Erythroblast (primary cell): ENCODE results near the gene TUT4.

Experiments
- DNase-seq, 2 experiments: peaks; one replicate each; lab custom pipeline; 2025; lab: John Stamatoyannopoulos, UW
- GATA1 ChIP-seq: IDR thresholded peaks from 2 replicates; pipeline ENCODE4 v1.6.1; 2011; ENCODE audit warnings: low read depth, mild to moderate bottlenecking, control low read depth, low read length, moderate library complexity
- POLR2A ChIP-seq: IDR thresholded peaks from 2 replicates; pipeline ENCODE4 v1.6.1; 2011; ENCODE audit warnings: mild to moderate bottlenecking, low read length

The TUT4 gene

GRCh38 chr1:52455686-52456085, 97.2 kb downstream of the TUT4 start:
- TF ChIP-seq POLR2A, result no peak
- no peak for TF ChIP-seq GATA1

GRCh38 chr1:52454779-52455178, 98.1 kb downstream of the TUT4 start:
- no peak for TF ChIP-seq POLR2A
- no peak for TF ChIP-seq GATA1
- no peak for DNase-seq

More at GRCh38 chr1:52455686-52456085, 97.2 kb downstream of the TUT4 start:
- no peak for DNase-seq

GRCh38 chr1:52454127-52454526, 98.8 kb downstream of the TUT4 start:
- DNase-seq, result no peak
- no peak for TF ChIP-seq GATA1
- TF ChIP-seq POLR2A, result no peak

- no peak for DNase-seq
- TF ChIP-seq POLR2A, result no peak
- no peak for TF ChIP-seq GATA1
Observed at GRCh38 chr1:52444463-52444862, 108.4 kb downstream of the TUT4 start.

- TF ChIP-seq GATA1 (no peak), POLR2A (no peak)
- no peak for DNase-seq
Observed at GRCh38 chr1:52439976-52440375, 112.9 kb downstream of the TUT4 start.

- TF ChIP-seq GATA1 (no peak), POLR2A (no peak)
- DNase-seq, result no peak
Observed at GRCh38 chr1:52436817-52437216, 116.1 kb downstream of the TUT4 start.

GRCh38 chr1:52435650-52436049, 117.2 kb downstream of the TUT4 start:
- TF ChIP-seq GATA1 (no peak), POLR2A (no peak)
- DNase-seq, result no peak

- DNase-seq, result peak in 1 of 2 experiments; percentile 4
- TF ChIP-seq POLR2A, result no peak
- TF ChIP-seq GATA1, result no peak
Observed at GRCh38 chr1:52435211-52435610, 117.7 kb downstream of the TUT4 start.

- TF ChIP-seq GATA1, result no peak
- TF ChIP-seq POLR2A, result no peak
- peak; percentile 37 to 78 for DNase-seq
Observed at GRCh38 chr1:52432807-52433206, 120.1 kb downstream of the TUT4 start.

GRCh38 chr1:52427152-52427551, 125.7 kb downstream of the TUT4 start:
- TF ChIP-seq GATA1 (no peak), POLR2A (no peak)
- DNase-seq, result no peak

- no peak for DNase-seq
- no peak for TF ChIP-seq GATA1
- no peak for TF ChIP-seq POLR2A
Observed at GRCh38 chr1:52426371-52426770, 126.5 kb downstream of the TUT4 start.

GRCh38 chr1:52424813-52425212, 128.1 kb downstream of the TUT4 start:
- no peak for DNase-seq
- TF ChIP-seq POLR2A (no peak), GATA1 (no peak)

GRCh38 chr1:52424231-52424636, 128.7 kb downstream of the TUT4 start:
- TF ChIP-seq GATA1 (no peak), POLR2A (no peak)
- no peak for DNase-seq

GRCh38 chr1:52423771-52424170, 129.1 kb downstream of the TUT4 start:
- TF ChIP-seq GATA1 (no peak), POLR2A (no peak)
- DNase-seq, result peak; percentile 11 to 14

GRCh38 chr1:52423055-52423454, 129.8 kb downstream of the TUT4 start:
- no peak for DNase-seq
- no peak for TF ChIP-seq GATA1
- TF ChIP-seq POLR2A, result no peak

- TF ChIP-seq GATA1 (no peak), POLR2A (no peak)
Observed at GRCh38 chr1:52420713-52421112, 132.2 kb downstream of the TUT4 start.

More at GRCh38 chr1:52420713-52421112, 132.2 kb downstream of the TUT4 start:
- no peak for DNase-seq
